HG03457 (cell line): ENCODE data around the gene ASTN2.
A peak's percentile ranks its signal among the peaks of the same experiment; 100 is the strongest.

Experiments
- ATAC-seq: cut with Tn5 transposase; IDR thresholded peaks from one replicate; pipeline ENCODE4 v1.9.1; 2021; ENCODE audit warnings: moderate number of reproducible peaks; ENCODE audit not compliant: unreplicated experiment

The ASTN2 gene

GRCh38 chr9:116688806-116689485, 725.9 kb downstream of the ASTN2 start:
- no peak for ATAC-seq

DNA sequence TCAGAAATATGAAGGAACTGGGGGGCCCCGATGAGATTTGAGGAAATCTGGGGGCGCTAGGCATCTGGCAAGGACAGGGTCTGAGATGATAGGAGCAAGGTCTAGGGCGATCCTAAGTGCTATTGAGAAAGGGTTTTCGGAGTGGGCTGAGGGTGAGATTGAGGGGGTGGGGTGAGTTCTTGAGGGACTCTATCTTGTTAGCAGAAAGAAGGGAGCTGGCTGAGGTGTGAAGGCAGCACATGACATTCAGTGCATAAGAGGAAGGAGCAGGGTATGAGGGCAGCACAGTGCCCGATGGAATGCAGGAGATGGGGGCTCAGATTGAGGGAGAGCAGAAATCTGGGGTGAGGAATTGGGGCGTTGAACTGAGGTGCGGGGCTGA, 727.1 kb downstream of the ASTN2 start:
- ATAC-seq, result peak; percentile 13

DNA sequence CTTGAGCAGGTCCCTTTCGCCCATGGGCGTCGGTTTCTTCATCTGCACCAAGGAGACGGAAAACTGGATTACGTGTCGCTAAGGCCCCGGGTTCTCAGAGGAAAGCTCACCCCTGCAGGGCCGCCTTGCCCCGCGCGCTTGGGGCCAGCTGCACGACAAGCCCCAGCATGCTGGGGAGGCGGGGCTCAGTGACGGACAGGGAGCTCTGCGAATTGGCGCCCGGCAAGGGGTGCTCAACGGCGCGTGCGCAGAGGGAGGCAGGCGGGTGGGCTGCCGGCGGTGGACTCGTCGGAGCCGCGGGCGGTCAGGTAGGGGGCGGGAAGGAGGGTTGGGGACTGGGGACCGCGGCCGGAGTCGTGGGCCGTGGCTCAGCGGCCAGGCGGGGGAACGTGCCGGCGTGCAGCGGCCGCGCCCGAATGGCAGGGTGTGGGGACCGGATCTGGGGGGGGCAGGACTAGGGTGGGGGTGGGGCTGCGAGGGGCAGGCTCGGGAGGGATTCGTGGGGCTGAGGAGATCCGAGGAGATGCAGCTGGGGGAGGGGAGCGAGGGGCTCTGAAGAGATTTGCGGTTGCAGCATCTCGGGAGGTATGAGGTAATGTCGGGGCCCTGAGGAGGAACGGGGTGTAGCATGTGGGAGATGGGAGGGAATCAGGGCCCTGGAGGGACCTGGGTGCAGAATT, 727.6 kb downstream of the ASTN2 start, which contains the start of gene TRIM32:
TRIM32 (plus strand) TSS at position 232 of the 680 bp plus-strand sequence. CDS start 10,438 bp downstream, outside the sequence.
- ATAC-seq, result peak; percentile 100

GRCh38 chr9:116686693-116687073, 728.2 kb downstream of the ASTN2 start:
- ATAC-seq, result peak; percentile 5

GRCh38 chr9:116686135-116686534, 728.7 kb downstream of the ASTN2 start:
- no peak for ATAC-seq

DNA sequence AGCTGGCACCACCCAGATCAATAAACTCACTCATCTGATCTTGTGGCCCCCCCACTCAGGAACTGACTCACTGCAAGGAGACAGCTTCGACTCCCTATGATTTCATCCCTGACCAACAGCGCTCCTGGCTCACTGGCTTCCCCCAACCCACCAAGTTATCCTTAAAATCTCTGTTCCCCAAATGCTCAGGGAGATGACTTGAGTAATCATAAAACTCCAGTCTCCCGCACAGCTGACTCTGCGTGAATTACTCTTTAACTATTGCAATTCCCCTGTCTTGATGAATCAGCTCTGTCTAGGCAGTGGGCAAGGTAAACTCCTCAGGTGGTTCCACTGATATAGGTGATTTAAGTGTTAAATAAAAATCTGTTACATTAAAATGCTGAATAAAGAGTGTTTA, 729.7 kb downstream of the ASTN2 start:
- ATAC-seq, result no peak

DNA sequence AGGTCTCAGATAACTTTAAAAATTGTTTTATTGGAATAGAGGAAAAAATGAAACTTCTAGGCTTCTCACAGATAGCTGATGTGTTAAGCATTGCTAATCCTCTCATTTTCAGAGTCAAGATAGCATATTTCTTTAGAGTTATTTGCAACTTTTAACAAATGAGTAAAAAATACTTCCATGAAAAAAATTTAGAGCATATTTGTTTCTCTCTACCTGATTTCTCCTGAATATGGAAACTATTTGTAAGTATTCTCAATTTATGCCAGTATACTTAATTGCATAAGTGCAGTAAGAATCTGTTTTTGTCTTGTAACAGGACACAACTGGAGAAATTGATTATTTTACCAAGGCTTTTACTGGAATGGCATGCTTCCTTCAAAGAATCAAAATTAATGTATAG, 731.3 kb downstream of the ASTN2 start:
- ATAC-seq, result no peak

- no peak for ATAC-seq
These were observed 740.5 kb downstream of the ASTN2 start for GRCh38 chr9:116674210-116674980.

- no peak for ATAC-seq
These were observed 741.5 kb downstream of the ASTN2 start for GRCh38 chr9:116673375-116673774.

DNA sequence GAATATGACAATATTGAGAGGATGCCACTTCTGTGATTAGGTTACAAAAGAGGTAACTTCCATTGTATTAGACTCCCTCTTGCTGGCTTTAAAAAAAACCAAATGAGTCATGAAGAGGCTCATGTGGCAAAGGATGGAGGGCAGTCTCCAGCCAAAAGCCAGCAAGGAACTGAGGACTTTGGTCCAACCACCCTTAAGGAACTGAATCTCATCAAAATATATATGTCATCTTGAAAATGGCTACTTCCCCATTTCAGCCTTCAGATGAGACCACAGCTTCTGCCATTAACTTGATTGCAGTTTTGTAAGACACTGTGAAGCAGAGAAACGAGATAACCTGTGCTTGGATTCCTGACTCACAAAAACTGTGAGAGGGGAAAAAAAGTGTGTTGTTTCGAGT, 743.3 kb downstream of the ASTN2 start:
- peak; percentile 46 for ATAC-seq

DNA sequence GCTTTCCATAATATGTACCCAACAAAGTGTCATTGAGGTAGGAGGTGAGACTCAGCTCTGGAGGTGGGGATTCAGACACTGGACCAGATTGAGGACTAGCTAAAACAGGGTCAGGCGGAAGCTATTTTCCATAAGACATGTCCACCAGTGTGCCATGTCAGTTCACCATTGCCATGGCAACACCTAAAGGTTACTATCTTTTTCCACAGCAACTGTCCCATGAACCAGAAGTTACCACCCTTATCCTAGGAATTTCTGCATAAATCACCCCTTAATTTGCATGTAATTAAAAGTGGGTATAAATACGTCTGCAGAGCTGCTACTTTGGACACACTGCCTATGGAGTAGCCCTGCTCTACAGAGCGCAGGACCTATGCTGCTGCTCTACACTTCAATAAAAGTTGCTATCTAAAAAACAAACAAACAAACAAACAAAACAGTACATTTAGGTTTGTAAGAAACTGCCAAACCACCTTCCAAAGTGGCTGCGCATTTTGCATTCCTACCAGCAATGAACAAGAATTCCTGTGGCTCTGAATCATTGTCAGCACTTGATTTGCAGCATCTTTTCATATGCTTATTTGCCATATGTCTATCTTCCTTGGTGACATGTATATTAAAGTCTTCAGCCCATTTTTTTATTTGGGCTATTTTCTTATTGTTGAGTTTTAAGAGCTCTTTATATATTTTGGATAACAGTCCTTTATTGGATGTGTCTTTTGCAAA, 745.7 kb downstream of the ASTN2 start:
- ATAC-seq, result no peak

DNA sequence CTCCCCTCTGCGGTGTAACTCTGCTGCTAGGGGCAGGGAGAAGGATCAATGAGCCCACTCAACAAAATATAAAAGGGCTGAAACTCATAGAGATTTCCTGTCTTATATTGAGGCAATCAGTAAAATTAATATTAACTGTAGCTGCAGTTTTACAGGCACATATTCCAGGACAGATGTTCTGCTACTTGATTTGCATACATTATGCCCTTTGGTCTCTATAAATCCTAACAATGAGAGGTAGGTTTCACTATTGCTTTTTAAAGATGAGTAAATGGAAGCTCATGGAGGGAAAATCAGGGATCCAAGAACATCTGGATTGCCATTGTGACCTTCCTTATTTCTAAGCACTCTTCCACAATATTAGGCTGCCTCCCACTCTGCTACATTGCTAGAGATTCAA, 751.3 kb downstream of the ASTN2 start:
- ATAC-seq, result no peak

DNA sequence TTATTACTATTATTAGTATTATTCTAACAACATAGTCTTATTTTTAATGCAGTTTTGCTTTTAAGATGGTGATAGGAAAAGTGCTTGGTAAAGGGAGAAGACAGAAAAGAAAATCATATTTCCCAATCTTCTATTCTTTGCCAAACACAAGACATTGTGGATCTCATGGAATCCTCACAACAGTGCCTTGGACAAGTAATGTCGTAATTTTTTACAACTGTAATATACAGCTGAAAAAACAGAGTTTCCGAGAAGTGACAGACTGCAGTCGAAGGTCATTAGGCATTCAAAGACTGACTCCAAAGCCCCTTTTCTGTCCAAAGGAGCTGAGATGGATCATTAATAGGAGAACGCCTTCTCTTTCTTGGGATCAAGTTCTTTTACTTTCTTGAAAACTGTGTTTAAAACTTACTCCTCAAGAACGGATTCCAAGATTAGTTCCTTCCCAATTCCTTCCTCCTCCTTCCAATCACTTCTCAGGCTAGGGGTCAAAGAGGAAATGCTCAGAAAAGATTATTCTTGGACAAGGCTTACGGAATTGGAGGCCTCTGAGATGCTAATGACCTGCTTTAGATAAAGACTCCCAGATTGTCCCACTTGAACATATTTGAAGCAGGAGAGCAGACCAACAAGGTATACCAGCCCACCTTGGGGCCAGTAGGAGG, 752.1 kb downstream of the ASTN2 start:
- no peak for ATAC-seq

GRCh38 chr9:116661037-116661954, 753.6 kb downstream of the ASTN2 start:
- ATAC-seq, result peak; percentile 67

- no peak for ATAC-seq
These were observed 756.6 kb downstream of the ASTN2 start for GRCh38 chr9:116658265-116658664.

- ATAC-seq, result no peak
These were observed 757.9 kb downstream of the ASTN2 start for GRCh38 chr9:116656977-116657376.

GRCh38 chr9:116656501-116656971, 758.3 kb downstream of the ASTN2 start:
- no peak for ATAC-seq

GRCh38 chr9:116654059-116654355, 760.9 kb downstream of the ASTN2 start:
- no peak for ATAC-seq

GRCh38 chr9:116653348-116654058, 761.4 kb downstream of the ASTN2 start:
- no peak for ATAC-seq
